Nephron (organoid): ENCODE measurements around the gene DHX16.
A peak's percentile ranks its signal among the peaks of the same experiment; 100 is the strongest.

Experiments used
- H3K27ac Mint-ChIP-seq, 3 experiments: 2 replicates each; pipeline ENCODE4 v1.8.0; 2020; ENCODE audit warnings: mixed read lengths in 3 of 3, mild to moderate bottlenecking in 2 of 3, moderate library complexity in 1 of 3
- H3K27me3 Mint-ChIP-seq: 2 replicates; pipeline ENCODE4 v1.8.0; 2021; ENCODE audit warnings: low read depth, mild to moderate bottlenecking, moderate library complexity, mixed read lengths
- H3K36me3 Mint-ChIP-seq: 2 replicates; pipeline ENCODE4 v1.8.0; 2020; ENCODE audit warnings: low read depth, mixed read lengths
- H3K4me1 Mint-ChIP-seq: 2 replicates; pipeline ENCODE4 v1.8.0; 2020; ENCODE audit warnings: mixed read lengths
- H3K4me3 Mint-ChIP-seq, 3 experiments: 2 replicates each; pipeline ENCODE4 v1.8.0; 2020; ENCODE audit warnings: mild to moderate bottlenecking in 3 of 3, mixed read lengths in 3 of 3, moderate library complexity in 2 of 3
- H3K9me3 Mint-ChIP-seq: 2 replicates; pipeline ENCODE4 v1.8.0; 2020; ENCODE audit warnings: mixed read lengths
- CTCF ChIP-seq, 3 experiments: fragments of 200-600 bp; sonication (generic); IDR thresholded peaks; one replicate each; pipeline ENCODE4 v1.5.0; 2021; ENCODE audit warnings: antibody characterized with exemption in 3 of 3; ENCODE audit not compliant: unreplicated experiment in 3 of 3

Gene DHX16

GRCh38 chr6:30646450-30647241 lies 26.2 kb downstream of the DHX16 start, which contains the start of gene C6orf136:
Gene C6orf136, plus strand, starts transcription at chr6:30647133. Its CDS starts 99 bp downstream, at chr6:30647232.
- TF ChIP-seq CTCF (IDR thresholded peaks at IDR 0.05; ENCODE audit: unreplicated experiment in 3 of 3) = no peak
- peak within 1 kb of the TSS; percentile 94 to 96 (median 95) for H3K27ac Mint-ChIP-seq
- peaks cover 14% of the 10 kb centered on the region for H3K4me1 Mint-ChIP-seq
- H3K9me3 Mint-ChIP-seq = no peaks in the 10 kb centered on the region
- H3K36me3 Mint-ChIP-seq = peaks cover 48% of the 10 kb centered on the region
- peak within 1 kb of the TSS; percentile 88 to 98 (median 95) for H3K4me3 Mint-ChIP-seq
- no peaks in the 10 kb centered on the region for H3K27me3 Mint-ChIP-seq

GRCh38 chr6:30645989-30646388 lies 26.8 kb downstream of the DHX16 start:
- peaks cover 50% of the 10 kb centered on the region for H3K36me3 Mint-ChIP-seq
- H3K9me3 Mint-ChIP-seq = no peaks in the 10 kb centered on the region
- peak overlapping the region; percentile 88 to 98 (median 95) for H3K4me3 Mint-ChIP-seq
- no peaks in the 10 kb centered on the region for H3K27me3 Mint-ChIP-seq
- H3K4me1 Mint-ChIP-seq = peaks cover 14% of the 10 kb centered on the region
- TF ChIP-seq CTCF (IDR thresholded peaks at IDR 0.05; ENCODE audit: unreplicated experiment in 3 of 3) = no peak
- peak overlapping the region; percentile 27 to 96 (median 54) for H3K27ac Mint-ChIP-seq

GRCh38 chr6:30644769-30645168 lies 28.0 kb downstream of the DHX16 start:
- H3K9me3 Mint-ChIP-seq = no peaks in the 10 kb centered on the region
- H3K27ac Mint-ChIP-seq = peak overlapping the region in 1 of 3 experiments; percentile 21
- H3K4me3 Mint-ChIP-seq = no peak overlapping the region
- peaks cover 14% of the 10 kb centered on the region for H3K4me1 Mint-ChIP-seq
- H3K27me3 Mint-ChIP-seq = no peaks in the 10 kb centered on the region
- no peak for TF ChIP-seq CTCF (IDR thresholded peaks at IDR 0.05; ENCODE audit: unreplicated experiment in 3 of 3)
- H3K36me3 Mint-ChIP-seq = peaks cover 55% of the 10 kb centered on the region

GRCh38 chr6:30643656-30644055 lies 29.1 kb downstream of the DHX16 start:
- Mint-ChIP-seq H3K27me3 (no peaks in the 10 kb centered on the region), H3K36me3 (peaks cover 59% of the 10 kb centered on the region), H3K9me3 (no peaks in the 10 kb centered on the region), H3K27ac (peak overlapping the region in 1 of 3 experiments; percentile 15), H3K4me3 (no peak overlapping the region), H3K4me1 (peaks cover 14% of the 10 kb centered on the region)
- no peak for TF ChIP-seq CTCF (IDR thresholded peaks at IDR 0.05; ENCODE audit: unreplicated experiment in 3 of 3)

- Mint-ChIP-seq H3K4me3 (no peak overlapping the region), H3K9me3 (no peaks in the 10 kb centered on the region), H3K27me3 (no peaks in the 10 kb centered on the region), H3K36me3 (peaks cover 67% of the 10 kb centered on the region), H3K4me1 (peaks cover under 1% of the 10 kb centered on the region), H3K27ac (no peak overlapping the region)
- no peak for TF ChIP-seq CTCF (IDR thresholded peaks at IDR 0.05; ENCODE audit: unreplicated experiment in 3 of 3)
Measured at GRCh38 chr6:30641048-30641447, 31.8 kb downstream of the DHX16 start.

- H3K36me3 Mint-ChIP-seq = peaks cover 67% of the 10 kb centered on the region
- H3K4me3 Mint-ChIP-seq = no peak overlapping the region
- TF ChIP-seq CTCF (IDR thresholded peaks at IDR 0.05; ENCODE audit: unreplicated experiment in 3 of 3) = no peak
- no peak overlapping the region for H3K27ac Mint-ChIP-seq
- H3K27me3 Mint-ChIP-seq = no peaks in the 10 kb centered on the region
- no peaks in the 10 kb centered on the region for H3K9me3 Mint-ChIP-seq
- no peaks in the 10 kb centered on the region for H3K4me1 Mint-ChIP-seq
Measured at GRCh38 chr6:30640481-30640880, 32.3 kb downstream of the DHX16 start.
